Measurements from ENCODE around the gene SND1.

DNA sequence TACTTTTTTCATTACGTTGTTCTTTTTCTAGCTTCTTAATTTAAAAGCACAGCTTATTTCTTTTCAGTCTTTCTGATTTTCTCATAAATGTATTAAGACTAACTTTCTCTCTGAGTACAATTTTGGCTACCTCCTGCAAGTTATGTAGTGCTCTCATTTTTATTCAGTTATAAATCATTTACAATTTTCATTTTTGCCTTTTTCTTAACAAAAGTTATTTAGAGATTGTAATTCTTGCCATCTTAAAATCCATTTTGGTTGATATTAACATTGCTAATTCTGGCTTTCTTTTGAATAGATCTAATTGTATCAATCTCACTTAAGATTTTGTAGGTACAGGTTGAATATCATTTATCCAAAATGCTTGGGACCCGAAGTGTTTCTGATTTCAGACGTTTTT lies 476.4 kb downstream of the SND1 start:
- no peak for TF ChIP-seq POLR2A (IDR thresholded peaks at IDR 0.05; ENCODE audit: low read depth, low read length)
- no peak for TF ChIP-seq POLR2AphosphoS5 (IDR thresholded peaks at IDR 0.05; ENCODE audit: insufficient read depth, low read depth, low read length)
- no peak for TF ChIP-seq CTCF (IDR thresholded peaks at IDR 0.05; ENCODE audit: extremely low read depth in 1 of 2, insufficient read depth in 1 of 2, low read depth in 1 of 2, low read length in 2 of 2)
- no peak for TF ChIP-seq EZH2 (IDR thresholded peaks at IDR 0.05; ENCODE audit: borderline replicate concordance, low read depth, low read length, severe bottlenecking)
- TF ChIP-seq MAX (IDR thresholded peaks at IDR 0.05; ENCODE audit: insufficient read depth, insufficient read length), result no peak
- no peak for TF ChIP-seq FOS (IDR thresholded peaks at IDR 0.05; ENCODE audit: borderline replicate concordance, insufficient read depth, low read length)
- TF ChIP-seq JUN (IDR thresholded peaks at IDR 0.05; ENCODE audit: borderline replicate concordance, insufficient read depth, insufficient read length, low read depth), result no peak

Measured in endothelial cell of umbilical vein (primary cell).